ENCODE results near the gene CCDC190. TPM values are rescaled to one million over a fixed set of nuclear protein-coding genes. Genes with fewer than 3 reads are reported as not detected.

Gene CCDC190
- polyA plus RNA-seq, 1 donor (not counting 4 experiments of a cell fraction or from before 2014, with no cell fraction given), result 0.07 TPM

- Histone ChIP-seq H4K20me1 (ENCODE audit: control insufficient read depth, extremely low read depth, insufficient read depth, low read length) (no peaks in the 10 kb centered on the region), H3K9me1 (ENCODE audit: control insufficient read depth, extremely low read depth, insufficient read depth, low read length) (no peaks in the 10 kb centered on the region), H3K36me3 (ENCODE audit: control insufficient read depth in 2 of 2, extremely low read depth in 1 of 2, insufficient read depth in 2 of 2, low read length in 2 of 2) (no peaks in the 10 kb centered on the region), H2AFZ (ENCODE audit: control insufficient read depth, low read length) (no peak overlapping the region), H3K9me3 (ENCODE audit: control insufficient read depth, low read depth, low read length) (no peaks in the 10 kb centered on the region), H3K4me1 (ENCODE audit: control insufficient read depth, extremely low read depth, insufficient read depth, low read length) (peaks cover 23% of the 10 kb centered on the region), H3K9ac (ENCODE audit: control insufficient read depth, extremely low read depth, insufficient read depth, low read length) (no peak overlapping the region), H3K27ac (ENCODE audit: control insufficient read depth, insufficient read depth, low read length) (no peak overlapping the region), H3K27me3 (ENCODE audit: control insufficient read depth, extremely low read depth, insufficient read depth, low read length) (no peaks in the 10 kb centered on the region), H3K4me3 (ENCODE audit: control insufficient read depth in 2 of 3, extremely low read depth in 1 of 3, insufficient read depth in 2 of 3, low read depth in 1 of 3, low read length in 3 of 3) (no peak overlapping the region), H3K4me2 (ENCODE audit: control insufficient read depth, extremely low read depth, insufficient read depth, low read depth, low read length) (no peak overlapping the region), H3K79me2 (ENCODE audit: control insufficient read depth, insufficient read depth, low read length) (no peaks in the 10 kb centered on the region)
- no peak for DNase-seq (ENCODE audit: low read depth, low spot score)
- no peak for TF ChIP-seq CTCF (optimal IDR thresholded peaks at IDR 0.05 in 1 of 3, IDR thresholded peaks at IDR 0.05 in 1 of 3, conservative IDR thresholded peaks at IDR 0.05 in 1 of 3; ENCODE audit: extremely low read depth in 1 of 3, insufficient read depth in 2 of 3, low read length in 3 of 3)
- TF ChIP-seq EZH2 (IDR thresholded peaks at IDR 0.05; ENCODE audit: low read length), result no peak
- dilution Hi-C loops (cut with MboI; ENCODE audit: extremely low pct_ligation_motif_present, low sequenced_read_pairs), result no loop called here
- FAIRE-seq, result no peak
These were observed 5.4 kb downstream of the CCDC190 start for GRCh38 chr1:162855461-162856150.

- Histone ChIP-seq H4K20me1 (ENCODE audit: control insufficient read depth, extremely low read depth, insufficient read depth, low read length) (no peaks in the 10 kb centered on the region), H3K27me3 (ENCODE audit: control insufficient read depth, extremely low read depth, insufficient read depth, low read length) (no peaks in the 10 kb centered on the region), H3K4me1 (ENCODE audit: control insufficient read depth, extremely low read depth, insufficient read depth, low read length) (peaks cover 23% of the 10 kb centered on the region), H3K27ac (ENCODE audit: control insufficient read depth, insufficient read depth, low read length) (no peak overlapping the region), H3K36me3 (ENCODE audit: control insufficient read depth in 2 of 2, extremely low read depth in 1 of 2, insufficient read depth in 2 of 2, low read length in 2 of 2) (no peaks in the 10 kb centered on the region), H2AFZ (ENCODE audit: control insufficient read depth, low read length) (no peak overlapping the region), H3K79me2 (ENCODE audit: control insufficient read depth, insufficient read depth, low read length) (no peaks in the 10 kb centered on the region), H3K4me2 (ENCODE audit: control insufficient read depth, extremely low read depth, insufficient read depth, low read depth, low read length) (no peak overlapping the region), H3K9me1 (ENCODE audit: control insufficient read depth, extremely low read depth, insufficient read depth, low read length) (no peaks in the 10 kb centered on the region), H3K9me3 (ENCODE audit: control insufficient read depth, low read depth, low read length) (no peaks in the 10 kb centered on the region), H3K9ac (ENCODE audit: control insufficient read depth, extremely low read depth, insufficient read depth, low read length) (no peak overlapping the region), H3K4me3 (ENCODE audit: control insufficient read depth in 2 of 3, extremely low read depth in 1 of 3, insufficient read depth in 2 of 3, low read depth in 1 of 3, low read length in 3 of 3) (no peak overlapping the region)
- TF ChIP-seq EZH2 (IDR thresholded peaks at IDR 0.05; ENCODE audit: low read length) (no peak), CTCF (optimal IDR thresholded peaks at IDR 0.05 in 1 of 3, IDR thresholded peaks at IDR 0.05 in 1 of 3, conservative IDR thresholded peaks at IDR 0.05 in 1 of 3; ENCODE audit: extremely low read depth in 1 of 3, insufficient read depth in 2 of 3, low read length in 3 of 3) (peak; percentile 56 to 71 (median 68))
- dilution Hi-C loops (cut with MboI; ENCODE audit: extremely low pct_ligation_motif_present, low sequenced_read_pairs), result no loop called here
- DNase-seq (ENCODE audit: low read depth, low spot score) (no peak), FAIRE-seq (no peak)
These were observed 6.6 kb downstream of the CCDC190 start for GRCh38 chr1:162854245-162854882.
